Loucy (cell line): ENCODE data around the gene CD8B.

Experiments
- H2AFZ ChIP-seq: fragments of 200-600 bp; sonication (generic); 2 replicates; pipeline ENCODE4 v1.6.0; 2016; ENCODE audit warnings: antibody characterized with exemption, mild to moderate bottlenecking, low read length, moderate library complexity
- H3F3A ChIP-seq: fragments of 200-600 bp; 2 replicates; pipeline ENCODE4 v1.6.0; 2016; ENCODE audit warnings: antibody characterized with exemption, low read depth, mild to moderate bottlenecking
- H3K27me3 ChIP-seq: fragments of 200-600 bp; sonication (generic); 2 replicates; pipeline ENCODE4 v1.6.1; 2014; ENCODE audit warnings: low read length, mild to moderate bottlenecking; ENCODE audit not compliant: insufficient read depth, poor library complexity, severe bottlenecking
- H3K36me3 ChIP-seq: fragments of 200-600 bp; sonication (generic); 2 replicates; pipeline ENCODE4 v1.6.1; 2016; ENCODE audit warnings: low read length; ENCODE audit not compliant: insufficient read depth
- H3K4me1 ChIP-seq: fragments of 200-600 bp; sonication (generic); 2 replicates; pipeline ENCODE4 v1.5.1; 2014; ENCODE audit warnings: low read length, mild to moderate bottlenecking; ENCODE audit not compliant: insufficient read depth, poor library complexity, severe bottlenecking
- H3K4me2 ChIP-seq: fragments of 200-600 bp; sonication (generic); 2 replicates; pipeline ENCODE4 v1.6.0; 2014; ENCODE audit warnings: antibody characterized with exemption, low read length, low read depth, mild to moderate bottlenecking; ENCODE audit not compliant: poor library complexity, severe bottlenecking
- H3K4me3 ChIP-seq: fragments of 200-600 bp; sonication (generic); 2 replicates; pipeline ENCODE4 v1.5.1; 2014; ENCODE audit warnings: low read length, mild to moderate bottlenecking, mixed read lengths; ENCODE audit not compliant: poor library complexity, severe bottlenecking
- H3K79me2 ChIP-seq: fragments of 200-600 bp; sonication (generic); 2 replicates; pipeline ENCODE4 v1.6.1; 2014; ENCODE audit warnings: low read length; ENCODE audit not compliant: insufficient read depth
- H3K9ac ChIP-seq: fragments of 200-600 bp; sonication (generic); 2 replicates; pipeline ENCODE4 v1.6.0; 2014; ENCODE audit warnings: mild to moderate bottlenecking, low read depth, low read length, moderate library complexity; ENCODE audit not compliant: poor library complexity, severe bottlenecking
- H3K9me2 ChIP-seq: fragments of 200-600 bp; sonication (generic); replicated peaks from 2 replicates; pipeline ENCODE4 v1.6.1; 2016; ENCODE audit warnings: low read depth, low read length, mixed read lengths
- H3K9me3 ChIP-seq: fragments of 200-600 bp; sonication (generic); 2 replicates; pipeline ENCODE4 v1.6.1; 2014; ENCODE audit warnings: mild to moderate bottlenecking, antibody characterized with exemption, low read length, low read depth; ENCODE audit not compliant: insufficient read depth
- H4K20me1 ChIP-seq: fragments of 200-600 bp; sonication (generic); 2 replicates; pipeline ENCODE4 v1.6.0; 2014; ENCODE audit warnings: antibody characterized with exemption, low read length, mild to moderate bottlenecking; ENCODE audit not compliant: insufficient read depth, poor library complexity, severe bottlenecking
- CTCF ChIP-seq: fragments of 200-600 bp; sonication (generic); conservative IDR thresholded peaks from 2 replicates; pipeline ENCODE4 v1.5.1; 2014; ENCODE audit warnings: mild to moderate bottlenecking, antibody characterized with exemption, low read length
- EZH2phosphoT487 ChIP-seq: fragments of 200-600 bp; IDR thresholded peaks from 2 replicates; pipeline ENCODE4 v1.6.1; 2018; ENCODE audit warnings: antibody characterized with exemption, mild to moderate bottlenecking, moderate library complexity, borderline replicate concordance

Gene CD8B

GRCh38 chr2:86788881-86789686, 72.6 kb downstream of the CD8B start:
- Histone ChIP-seq H3K4me2 (no peak overlapping the region), H4K20me1 (no peaks in the 10 kb centered on the region), H3K9me3 (no peaks in the 10 kb centered on the region), H3K27me3 (no peaks in the 10 kb centered on the region), H3K4me3 (no peak overlapping the region), H3K9me2 (no peaks in the 10 kb centered on the region), H3F3A (no peaks in the 10 kb centered on the region), H3K36me3 (no peaks in the 10 kb centered on the region), H3K9ac (no peak overlapping the region), H3K79me2 (no peaks in the 10 kb centered on the region), H3K4me1 (no peaks in the 10 kb centered on the region), H2AFZ (no peak overlapping the region)
- TF ChIP-seq EZH2phosphoT487 (no peak), CTCF (no peak)

- no peaks in the 10 kb centered on the region for H3K9me3 ChIP-seq
- H3K4me1 ChIP-seq: no peaks in the 10 kb centered on the region
- TF ChIP-seq EZH2phosphoT487 (no peak), CTCF (no peak)
- H3K36me3 ChIP-seq: no peaks in the 10 kb centered on the region
- no peaks in the 10 kb centered on the region for H3K27me3 ChIP-seq
- H4K20me1 ChIP-seq: no peaks in the 10 kb centered on the region
- H2AFZ ChIP-seq: no peak overlapping the region
- no peak overlapping the region for H3K4me2 ChIP-seq
- no peaks in the 10 kb centered on the region for H3F3A ChIP-seq
- no peak overlapping the region for H3K9ac ChIP-seq
- H3K79me2 ChIP-seq: no peaks in the 10 kb centered on the region
- H3K4me3 ChIP-seq: no peak overlapping the region
- no peaks in the 10 kb centered on the region for H3K9me2 ChIP-seq
Measured at GRCh38 chr2:86788165-86788564, 73.5 kb downstream of the CD8B start.

GRCh38 chr2:86787736-86788135, 74.0 kb downstream of the CD8B start:
- Histone ChIP-seq H3K4me2 (no peak overlapping the region), H3K9ac (no peak overlapping the region), H3K27me3 (no peaks in the 10 kb centered on the region), H3K9me3 (no peaks in the 10 kb centered on the region), H2AFZ (no peak overlapping the region), H3K4me3 (no peak overlapping the region), H4K20me1 (no peaks in the 10 kb centered on the region), H3K36me3 (no peaks in the 10 kb centered on the region), H3K4me1 (no peaks in the 10 kb centered on the region), H3K9me2 (no peaks in the 10 kb centered on the region), H3F3A (no peaks in the 10 kb centered on the region), H3K79me2 (no peaks in the 10 kb centered on the region)
- no peak for TF ChIP-seq EZH2phosphoT487
- no peak for TF ChIP-seq CTCF
